ENCODE results near the gene LAMTOR5. TPM values are rescaled to one million over a fixed set of nuclear protein-coding genes. Genes with fewer than 3 reads are reported as not detected.
"Not testable (repeated sequence)": the region's sequence is repeated elsewhere in the genome, so short reads cannot be mapped to it uniquely, and the experiment has no call there.

LAMTOR5 gene
- polyA plus RNA-seq, 1 donor from 2014 or later = 102 TPM

GRCh38 chr1:110439873-110440272 is 32.4 kb upstream of the LAMTOR5 start:
- not testable (repeated sequence) for H3K9me3 ChIP-seq (ENCODE audit: low read length); H3K79me2 ChIP-seq (replicated peaks; ENCODE audit: insufficient read depth, low read length); H3K27ac ChIP-seq (ENCODE audit: low read length); H3K36me3 ChIP-seq (ENCODE audit: insufficient read depth, low read length); H3K4me3 ChIP-seq (ENCODE audit: low read length); H3K4me2 ChIP-seq (ENCODE audit: low read length); H2AFZ ChIP-seq (ENCODE audit: low read depth, low read length); H3K9me2 ChIP-seq (ENCODE audit: insufficient read depth, low read length); H4K20me1 ChIP-seq (ENCODE audit: insufficient read depth); H3F3A ChIP-seq (ENCODE audit: insufficient read depth, low read length, poor library complexity, severe bottlenecking); H3K27me3 ChIP-seq (ENCODE audit: insufficient read depth, low read depth, low read length); H3K9ac ChIP-seq (ENCODE audit: low read length)

GRCh38 chr1:110438893-110439292 is 31.4 kb upstream of the LAMTOR5 start:
- H3K27me3 ChIP-seq (ENCODE audit: insufficient read depth, low read depth, low read length) = no peaks in the 10 kb centered on the region
- no peaks in the 10 kb centered on the region for H3K79me2 ChIP-seq (replicated peaks; ENCODE audit: insufficient read depth, low read length)
- H3K36me3 ChIP-seq (ENCODE audit: insufficient read depth, low read length) = no peaks in the 10 kb centered on the region
- H3K9me3 ChIP-seq (ENCODE audit: low read length) = no peaks in the 10 kb centered on the region
- TF ChIP-seq MXI1 (conservative IDR thresholded peaks at IDR 0.05; ENCODE audit: poor library complexity, severe bottlenecking) (no peak), TAF1 (IDR thresholded peaks at IDR 0.05; ENCODE audit: low read depth) (no peak), SMC3 (conservative IDR thresholded peaks at IDR 0.05; ENCODE audit: poor library complexity) (no peak), CTCF (IDR thresholded peaks at IDR 0.05; ENCODE audit: poor library complexity, severe bottlenecking) (no peak), RAD21 (conservative IDR thresholded peaks at IDR 0.05) (no peak), EP300 (conservative IDR thresholded peaks at IDR 0.05; ENCODE audit: poor library complexity, severe bottlenecking) (no peak), EZH2 (IDR thresholded peaks at IDR 0.05; ENCODE audit: borderline replicate concordance, insufficient read depth, low read length, poor library complexity, severe bottlenecking) (no peak), REST (IDR thresholded peaks at IDR 0.05; ENCODE audit: borderline replicate concordance) (no peak), POLR2AphosphoS5 (IDR thresholded peaks at IDR 0.05) (no peak)
- H3K4me3 ChIP-seq (ENCODE audit: low read length) = no peak overlapping the region
- no peak overlapping the region for H2AFZ ChIP-seq (ENCODE audit: low read depth, low read length)
- H3K4me2 ChIP-seq (ENCODE audit: low read length) = no peak overlapping the region
- no peaks in the 10 kb centered on the region for H3K9me2 ChIP-seq (ENCODE audit: insufficient read depth, low read length)
- H4K20me1 ChIP-seq (ENCODE audit: insufficient read depth) = no peaks in the 10 kb centered on the region
- H3K27ac ChIP-seq (ENCODE audit: low read length) = no peak overlapping the region
- no peaks in the 10 kb centered on the region for H3F3A ChIP-seq (ENCODE audit: insufficient read depth, low read length, poor library complexity, severe bottlenecking)
- no peak overlapping the region for H3K9ac ChIP-seq (ENCODE audit: low read length)

- H3K27ac ChIP-seq (ENCODE audit: low read length); H3K4me2 ChIP-seq (ENCODE audit: low read length); H3F3A ChIP-seq (ENCODE audit: insufficient read depth, low read length, poor library complexity, severe bottlenecking); H3K79me2 ChIP-seq (replicated peaks; ENCODE audit: insufficient read depth, low read length); H3K9me2 ChIP-seq (ENCODE audit: insufficient read depth, low read length); H3K9me3 ChIP-seq (ENCODE audit: low read length); H3K27me3 ChIP-seq (ENCODE audit: insufficient read depth, low read depth, low read length); H2AFZ ChIP-seq (ENCODE audit: low read depth, low read length); H4K20me1 ChIP-seq (ENCODE audit: insufficient read depth); H3K4me3 ChIP-seq (ENCODE audit: low read length); H3K9ac ChIP-seq (ENCODE audit: low read length); H3K36me3 ChIP-seq (ENCODE audit: insufficient read depth, low read length): not testable (repeated sequence)
Observed at GRCh38 chr1:110437645-110438299, 30.3 kb upstream of the LAMTOR5 start.
